ENCODE measurements around the gene STARD13. TPM values are rescaled to one million over a fixed set of nuclear protein-coding genes. Genes with fewer than 3 reads are reported as not detected.

Gene STARD13
- total RNA-seq, 2 experiments from 2014 or later: not detected

DNA sequence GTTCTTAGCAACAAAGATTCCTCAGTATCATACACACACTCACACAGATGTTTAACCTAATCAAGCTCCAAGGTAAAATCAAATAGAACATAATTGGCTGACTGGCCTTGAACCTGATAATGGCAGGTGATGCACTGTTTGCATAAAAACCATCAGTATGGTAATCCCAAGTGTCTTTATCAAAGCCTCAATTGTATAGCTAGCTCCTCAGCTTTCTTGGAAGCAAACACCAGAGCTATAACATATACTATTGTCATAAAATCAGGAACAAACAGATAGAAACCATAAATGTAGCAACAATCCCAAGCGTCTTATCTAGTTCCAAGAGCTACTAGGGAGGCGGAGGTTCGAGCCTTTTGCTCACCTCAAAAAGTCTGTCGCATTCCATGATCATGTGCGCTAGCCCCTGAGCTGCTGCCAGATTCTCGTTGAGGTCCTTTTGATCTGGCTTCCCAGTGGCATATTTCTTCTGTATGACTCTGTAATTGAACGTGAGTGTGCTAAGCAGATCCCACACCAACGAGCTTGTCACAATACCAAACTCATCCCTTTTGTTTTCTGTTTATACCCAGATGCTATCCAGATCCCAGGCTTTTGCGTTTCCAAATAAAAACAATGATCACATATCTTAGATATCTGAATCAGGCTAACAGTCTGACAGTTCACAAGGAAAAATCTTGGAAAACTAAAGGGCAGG, 174.0 kb downstream of the STARD13 start:
- Mint-ChIP-seq H3K9me3 (ENCODE audit: insufficient read depth) (no peaks in the 10 kb centered on the region), H3K27me3 (ENCODE audit: low read depth) (peaks cover 10% of the 10 kb centered on the region), H3K4me1 (ENCODE audit: low read depth) (no peaks in the 10 kb centered on the region), H3K27ac (no peak overlapping the region), H3K4me3 (no peak overlapping the region), H3K36me3 (ENCODE audit: low read depth) (no peaks in the 10 kb centered on the region)
- ATAC-seq: no peak
- ChIA-PET POLR2A (no interaction called here), CTCF (interaction anchor here (1.1 kb wide), 1 partner anchor 9 kb away, joined by 3 read pairs; no protein-coding TSS in a partner anchor)
- no peak for DNase-seq

DNA sequence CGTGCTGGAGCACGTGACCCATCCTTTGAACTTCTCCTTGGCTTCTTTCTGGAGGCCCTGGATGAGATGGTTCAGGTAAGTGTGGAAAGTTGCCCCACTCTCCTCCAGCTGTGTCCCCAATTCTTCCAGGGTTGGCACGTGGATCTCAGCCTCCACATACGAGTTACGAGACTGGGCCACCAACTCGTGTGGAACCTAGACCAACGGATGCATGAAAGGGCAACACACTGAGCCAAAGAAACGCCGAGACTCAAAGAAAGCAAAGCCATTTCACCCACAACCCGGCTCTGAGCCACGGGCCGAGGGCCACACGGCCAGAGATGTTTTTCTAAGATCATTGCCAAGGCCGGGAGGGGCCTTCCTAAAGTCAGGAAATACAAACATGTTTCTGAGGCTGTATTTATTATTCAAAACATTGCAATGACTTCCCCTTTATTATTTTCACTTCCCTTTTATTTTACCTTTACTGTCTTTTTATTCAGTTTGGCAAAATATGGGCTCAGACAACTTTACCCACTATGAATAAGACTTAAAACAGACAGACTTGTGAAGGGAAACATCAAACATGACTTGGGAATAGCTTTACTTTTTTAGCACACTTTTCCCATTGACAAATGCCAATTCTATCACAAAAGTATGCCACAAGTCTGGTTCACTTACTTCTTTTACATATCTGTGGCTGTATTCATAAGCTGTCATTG, 174.7 kb downstream of the STARD13 start:
- ATAC-seq (no peak), DNase-seq (no peak)
- ChIA-PET POLR2A (no interaction called here), CTCF (interaction anchor here (1.1 kb wide), 1 partner anchor 9 kb away, joined by 3 read pairs; no protein-coding TSS in a partner anchor)
- Mint-ChIP-seq H3K4me1 (ENCODE audit: low read depth) (no peaks in the 10 kb centered on the region), H3K36me3 (ENCODE audit: low read depth) (no peaks in the 10 kb centered on the region), H3K9me3 (ENCODE audit: insufficient read depth) (no peaks in the 10 kb centered on the region), H3K27ac (no peak overlapping the region), H3K27me3 (ENCODE audit: low read depth) (peaks cover 13% of the 10 kb centered on the region), H3K4me3 (no peak overlapping the region)

DNA sequence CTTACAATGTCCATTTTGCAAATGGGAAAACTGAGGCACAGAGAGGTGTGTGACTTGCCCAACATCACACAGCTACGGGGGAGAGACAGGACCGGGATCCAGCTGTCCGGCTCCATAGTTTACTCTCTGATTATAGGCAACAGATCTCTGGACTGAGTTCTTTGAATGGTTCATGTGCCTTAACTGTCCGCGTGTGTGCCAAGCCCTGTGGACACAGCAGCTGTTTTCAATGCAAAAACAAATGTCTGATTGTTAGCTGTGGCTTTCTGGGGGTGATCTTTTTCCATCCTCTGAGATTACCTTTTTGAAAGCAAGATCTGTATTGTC, 175.2 kb downstream of the STARD13 start:
- DNase-seq: no peak
- no peak for ATAC-seq
- POLR2A ChIA-PET: no interaction called here
- H3K4me3 Mint-ChIP-seq: no peak overlapping the region
- CTCF ChIA-PET: interaction anchor here (0.7 kb wide), 1 partner anchor 1484 kb away, joined by 3 read pairs; no protein-coding TSS in a partner anchor
- H3K27ac Mint-ChIP-seq: no peak overlapping the region
- peaks cover 15% of the 10 kb centered on the region for H3K27me3 Mint-ChIP-seq (ENCODE audit: low read depth)
- H3K9me3 Mint-ChIP-seq (ENCODE audit: insufficient read depth): no peaks in the 10 kb centered on the region
- H3K4me1 Mint-ChIP-seq (ENCODE audit: low read depth): no peaks in the 10 kb centered on the region
- H3K36me3 Mint-ChIP-seq (ENCODE audit: low read depth): no peaks in the 10 kb centered on the region

DNA sequence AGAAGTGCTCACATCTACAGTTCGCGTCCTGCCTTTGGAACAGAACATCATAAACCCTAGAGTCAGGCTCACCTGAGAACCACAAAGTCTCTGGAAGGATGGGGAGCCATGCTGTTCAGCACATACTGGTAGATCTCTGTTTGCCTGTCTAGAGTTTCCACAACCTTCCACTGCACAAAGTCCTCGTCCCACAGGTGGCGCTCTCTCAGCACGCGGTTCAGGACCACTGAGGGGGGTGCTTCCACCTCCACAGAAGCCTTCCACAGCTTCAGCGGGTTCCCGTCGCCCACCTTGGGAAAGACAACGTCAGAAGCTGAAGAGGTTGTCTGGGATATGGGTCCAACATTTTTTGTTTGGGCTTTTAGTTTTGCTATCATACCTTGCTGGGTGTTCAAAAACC, 175.8 kb downstream of the STARD13 start:
- ChIA-PET CTCF (interaction anchor here (0.7 kb wide), 1 partner anchor 1484 kb away, joined by 3 read pairs; no protein-coding TSS in a partner anchor), POLR2A (no interaction called here)
- Mint-ChIP-seq H3K4me3 (no peak overlapping the region), H3K4me1 (ENCODE audit: low read depth) (no peaks in the 10 kb centered on the region), H3K27ac (no peak overlapping the region), H3K9me3 (ENCODE audit: insufficient read depth) (no peaks in the 10 kb centered on the region), H3K27me3 (ENCODE audit: low read depth) (peaks cover 15% of the 10 kb centered on the region), H3K36me3 (ENCODE audit: low read depth) (no peaks in the 10 kb centered on the region)
- no peak for ATAC-seq
- DNase-seq: no peak

DNA sequence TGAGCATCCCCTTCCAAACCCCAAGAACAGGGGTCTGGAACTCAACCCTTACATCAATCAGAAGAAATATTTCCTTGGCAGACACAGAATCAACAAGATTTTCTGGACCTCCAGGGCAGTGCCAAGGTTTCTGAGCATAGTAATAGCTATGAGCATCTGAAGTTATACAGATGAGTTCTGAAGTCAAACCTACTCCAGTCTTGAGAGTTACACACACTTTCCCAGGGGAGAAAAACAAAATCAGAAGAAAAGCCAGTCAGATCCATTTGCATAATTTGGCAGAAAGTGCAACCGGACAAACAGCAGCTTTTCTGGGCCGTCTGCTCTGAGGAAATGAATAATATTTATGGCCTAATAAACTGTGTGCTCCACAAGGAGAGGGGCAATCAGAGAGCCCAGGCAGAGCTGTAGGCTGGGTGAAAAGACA, 176.3 kb downstream of the STARD13 start:
- Mint-ChIP-seq H3K27ac (no peak overlapping the region), H3K9me3 (ENCODE audit: insufficient read depth) (no peaks in the 10 kb centered on the region), H3K27me3 (ENCODE audit: low read depth) (peaks cover 15% of the 10 kb centered on the region), H3K4me3 (no peak overlapping the region), H3K36me3 (ENCODE audit: low read depth) (no peaks in the 10 kb centered on the region), H3K4me1 (ENCODE audit: low read depth) (no peaks in the 10 kb centered on the region)
- ChIA-PET POLR2A (no interaction called here), CTCF (no interaction called here)
- ATAC-seq (no peak), DNase-seq (no peak)

DNA sequence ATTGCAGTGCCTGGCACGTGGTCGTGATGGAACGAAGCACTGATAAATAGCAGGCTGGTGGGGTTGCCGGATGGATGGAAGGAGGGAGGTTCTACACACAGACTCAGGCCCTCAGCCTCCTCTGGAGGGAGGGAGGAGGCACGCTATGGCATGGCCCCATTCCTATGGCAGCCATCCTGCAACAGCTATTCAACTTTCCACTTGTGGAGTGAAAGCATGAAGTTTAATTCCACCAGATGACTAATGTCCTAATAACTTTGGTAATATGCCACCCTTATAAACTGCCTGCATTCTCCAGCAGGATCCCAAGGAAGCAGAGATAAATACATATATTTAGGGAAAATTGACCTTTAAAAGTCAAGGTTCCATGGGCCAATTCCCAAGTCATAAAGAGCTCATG, 176.9 kb downstream of the STARD13 start:
- ChIA-PET POLR2A (no interaction called here), CTCF (no interaction called here)
- H3K27me3 Mint-ChIP-seq (ENCODE audit: low read depth): peaks cover 15% of the 10 kb centered on the region
- H3K9me3 Mint-ChIP-seq (ENCODE audit: insufficient read depth): no peaks in the 10 kb centered on the region
- no peaks in the 10 kb centered on the region for H3K4me1 Mint-ChIP-seq (ENCODE audit: low read depth)
- H3K36me3 Mint-ChIP-seq (ENCODE audit: low read depth): no peaks in the 10 kb centered on the region
- H3K27ac Mint-ChIP-seq: no peak overlapping the region
- DNase-seq (no peak), ATAC-seq (no peak)
- H3K4me3 Mint-ChIP-seq: no peak overlapping the region

DNA sequence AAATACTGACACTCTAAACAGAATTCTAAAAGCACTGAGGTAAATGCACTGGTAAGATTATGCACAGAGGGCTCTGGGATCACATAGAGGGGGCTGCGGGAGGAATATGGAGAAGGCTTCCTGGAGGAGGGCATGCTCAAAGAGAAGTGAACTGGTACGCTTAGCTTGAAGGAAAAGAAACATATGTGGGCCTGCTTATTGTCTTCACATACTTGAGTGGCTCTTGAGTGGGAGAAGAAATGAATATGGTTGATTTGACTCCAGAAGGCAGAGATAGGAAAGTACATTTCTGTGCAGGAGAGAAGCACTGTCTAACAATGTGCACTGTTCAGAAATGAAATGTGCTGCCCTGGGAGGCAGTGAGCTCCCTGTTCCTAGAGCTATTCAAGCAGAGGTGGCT, 178.2 kb downstream of the STARD13 start:
- ATAC-seq (no peak), DNase-seq (no peak)
- ChIA-PET POLR2A (no interaction called here), CTCF (interaction anchor here (1.0 kb wide), 1 partner anchor 11 kb away, joined by 3 read pairs; no protein-coding TSS in a partner anchor)
- Mint-ChIP-seq H3K9me3 (ENCODE audit: insufficient read depth) (no peaks in the 10 kb centered on the region), H3K36me3 (ENCODE audit: low read depth) (no peaks in the 10 kb centered on the region), H3K27me3 (ENCODE audit: low read depth) (peaks cover 15% of the 10 kb centered on the region), H3K4me3 (no peak overlapping the region), H3K4me1 (ENCODE audit: low read depth) (no peaks in the 10 kb centered on the region), H3K27ac (no peak overlapping the region)

DNA sequence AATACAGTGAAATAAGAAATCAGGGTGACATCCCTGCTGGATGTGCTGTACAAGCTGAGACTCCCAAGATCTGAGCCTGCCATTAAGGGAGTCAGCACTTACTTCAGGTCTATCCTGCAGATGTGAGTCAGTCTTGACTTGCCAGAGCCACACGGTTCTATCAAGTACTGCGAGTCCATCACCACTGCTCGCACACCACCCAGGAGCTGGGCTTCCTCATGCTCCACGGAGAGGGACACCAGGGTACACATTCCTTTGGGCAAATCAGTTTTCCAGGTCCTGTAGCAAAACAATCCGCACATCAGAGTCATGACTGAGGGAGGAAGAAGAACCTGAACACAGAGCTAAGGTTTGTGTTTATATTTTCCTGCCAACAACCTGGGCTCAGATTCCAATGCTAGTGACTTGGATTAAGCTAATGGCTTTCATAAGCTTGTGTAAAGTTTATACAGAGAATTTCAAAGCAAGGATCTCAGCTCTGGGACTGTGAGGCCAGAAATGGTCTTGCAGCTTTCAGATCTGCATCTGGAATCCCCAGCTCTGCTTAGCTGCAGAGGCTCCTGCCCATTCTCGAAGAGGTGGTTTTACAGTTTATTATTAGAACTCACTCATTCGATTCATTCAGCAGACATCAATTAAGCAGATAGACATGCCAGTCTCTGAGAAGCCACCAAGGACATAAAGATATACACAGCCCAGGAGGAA, 178.7 kb downstream of the STARD13 start:
- POLR2A ChIA-PET: no interaction called here
- Mint-ChIP-seq H3K4me3 (no peak overlapping the region), H3K27ac (no peak overlapping the region), H3K9me3 (ENCODE audit: insufficient read depth) (no peaks in the 10 kb centered on the region), H3K27me3 (ENCODE audit: low read depth) (peaks cover 15% of the 10 kb centered on the region), H3K4me1 (ENCODE audit: low read depth) (no peaks in the 10 kb centered on the region), H3K36me3 (ENCODE audit: low read depth) (no peaks in the 10 kb centered on the region)
- ATAC-seq (no peak), DNase-seq (no peak)
- CTCF ChIA-PET: interaction anchor here (1.0 kb wide), 1 partner anchor 11 kb away, joined by 3 read pairs; no protein-coding TSS in a partner anchor

DNA sequence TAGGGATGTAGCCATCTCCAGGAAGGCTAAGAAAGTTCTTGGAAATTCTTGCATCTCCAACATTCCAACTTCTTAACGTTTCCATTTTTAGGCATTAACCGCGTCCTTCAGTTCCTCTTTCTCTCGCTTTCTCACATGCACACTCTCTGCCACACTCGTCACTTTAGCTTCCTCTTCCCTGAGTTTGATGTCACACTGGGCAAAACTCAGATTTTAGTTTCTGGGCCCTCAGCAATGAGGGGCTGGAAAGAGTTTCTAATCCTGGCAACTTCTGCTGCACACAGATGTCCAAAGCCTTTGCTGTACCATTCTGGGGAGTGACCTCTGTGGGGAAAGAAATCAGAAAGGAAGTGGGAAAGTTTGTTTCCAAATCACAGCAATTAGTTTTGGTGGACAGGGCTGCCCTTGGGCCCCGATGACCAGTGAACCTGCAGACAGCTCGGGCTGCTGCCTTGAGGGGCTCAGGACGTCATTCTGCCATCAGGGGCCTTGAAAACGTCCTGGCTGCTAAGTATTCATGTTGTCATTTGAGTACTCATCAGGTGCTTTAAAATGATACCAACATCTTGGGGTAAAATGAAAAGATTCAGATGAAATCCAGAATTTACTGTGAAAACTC, 180.1 kb downstream of the STARD13 start:
- POLR2A ChIA-PET: no interaction called here
- Mint-ChIP-seq H3K27me3 (ENCODE audit: low read depth) (peaks cover 15% of the 10 kb centered on the region), H3K9me3 (ENCODE audit: insufficient read depth) (no peaks in the 10 kb centered on the region), H3K4me3 (no peak overlapping the region), H3K27ac (no peak overlapping the region), H3K36me3 (ENCODE audit: low read depth) (no peaks in the 10 kb centered on the region), H3K4me1 (ENCODE audit: low read depth) (no peaks in the 10 kb centered on the region)
- ATAC-seq (no peak), DNase-seq (no peak)
- CTCF ChIA-PET: no interaction called here

DNA sequence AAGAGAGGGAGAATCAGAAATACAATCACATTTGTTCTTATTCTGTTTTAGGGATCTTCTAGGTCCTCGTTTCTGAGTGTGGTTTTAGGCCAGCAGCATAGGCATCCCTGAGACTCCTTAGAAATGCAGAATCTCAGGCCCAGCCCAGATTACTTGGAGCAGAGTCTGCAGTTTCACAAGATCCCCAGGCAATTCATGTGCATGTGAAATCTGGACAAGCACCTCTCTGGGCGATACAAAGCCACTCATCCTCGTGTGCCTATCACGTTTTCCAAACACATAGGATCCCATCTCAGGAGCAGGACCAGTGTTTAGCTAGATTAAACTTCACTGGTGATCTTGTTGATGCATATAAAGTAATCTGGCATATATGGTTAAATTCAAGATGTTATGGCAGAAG, 182.1 kb downstream of the STARD13 start:
- POLR2A ChIA-PET: no interaction called here
- no peaks in the 10 kb centered on the region for H3K9me3 Mint-ChIP-seq (ENCODE audit: insufficient read depth)

DNA sequence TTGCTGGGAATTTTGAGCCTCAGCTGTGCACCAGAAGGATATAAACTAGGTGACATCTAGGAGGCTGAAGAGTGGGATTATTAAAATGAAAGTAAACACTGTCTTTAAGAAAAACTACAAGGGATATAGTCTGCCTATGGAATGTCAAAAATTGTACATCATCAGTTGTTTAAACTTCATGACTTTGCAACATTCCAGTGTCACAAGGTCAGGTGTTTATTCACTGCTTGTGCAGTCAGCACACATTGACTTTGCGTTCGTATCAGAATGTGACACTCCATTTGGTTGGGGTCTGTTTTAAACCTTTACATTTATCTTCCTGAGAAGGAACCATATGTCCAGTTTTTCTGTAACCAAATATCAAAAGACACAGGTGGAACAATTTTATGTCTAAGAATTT, 183.7 kb downstream of the STARD13 start:
- ChIA-PET CTCF (no interaction called here), POLR2A (no interaction called here)
- peaks cover 9% of the 10 kb centered on the region for H3K27me3 Mint-ChIP-seq (ENCODE audit: low read depth)
- H3K9me3 Mint-ChIP-seq (ENCODE audit: insufficient read depth): no peaks in the 10 kb centered on the region
- ATAC-seq (no peak), DNase-seq (no peak)
- no peaks in the 10 kb centered on the region for H3K36me3 Mint-ChIP-seq (ENCODE audit: low read depth)
- H3K27ac Mint-ChIP-seq: no peak overlapping the region
- H3K4me1 Mint-ChIP-seq (ENCODE audit: low read depth): no peaks in the 10 kb centered on the region
- H3K4me3 Mint-ChIP-seq: no peak overlapping the region

More for the DNA sequence above, 182.1 kb downstream of the STARD13 start:
- CTCF ChIA-PET: no interaction called here
- no peaks in the 10 kb centered on the region for H3K36me3 Mint-ChIP-seq (ENCODE audit: low read depth)
- H3K27me3 Mint-ChIP-seq (ENCODE audit: low read depth): peaks cover 18% of the 10 kb centered on the region
- H3K4me1 Mint-ChIP-seq (ENCODE audit: low read depth): no peaks in the 10 kb centered on the region
- H3K4me3 Mint-ChIP-seq: no peak overlapping the region
- no peak overlapping the region for H3K27ac Mint-ChIP-seq
- ATAC-seq (no peak), DNase-seq (no peak)

DNA sequence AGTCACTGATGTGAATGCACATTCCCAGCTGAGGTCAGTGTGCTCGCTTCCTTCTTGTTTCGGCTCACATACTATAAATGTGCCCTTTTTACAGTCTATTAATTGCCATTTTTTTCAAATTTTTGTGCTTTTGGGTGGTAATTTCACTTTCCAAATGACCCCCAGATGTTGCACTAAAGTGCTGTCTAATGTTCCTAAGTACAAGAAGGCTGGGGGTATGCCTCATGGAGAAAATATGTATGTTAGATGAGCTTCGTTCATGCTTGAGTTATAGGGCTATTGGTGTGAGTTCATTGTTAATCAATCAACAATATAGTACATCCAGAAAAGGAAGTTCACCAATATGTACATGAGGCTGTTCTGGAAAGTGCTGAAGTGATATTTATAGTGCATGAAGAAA, 184.7 kb downstream of the STARD13 start:
- ChIA-PET POLR2A (no interaction called here), CTCF (no interaction called here)
- no peak for ATAC-seq
- Mint-ChIP-seq H3K27me3 (ENCODE audit: low read depth) (peaks cover 5% of the 10 kb centered on the region), H3K9me3 (ENCODE audit: insufficient read depth) (no peaks in the 10 kb centered on the region), H3K27ac (no peak overlapping the region), H3K4me3 (no peak overlapping the region), H3K4me1 (ENCODE audit: low read depth) (no peaks in the 10 kb centered on the region), H3K36me3 (ENCODE audit: low read depth) (no peaks in the 10 kb centered on the region)
- DNase-seq: no peak
